Tongue (tissue), 2 donors: ENCODE measurements around the gene LSM3. TPM values are rescaled to one million over a fixed set of nuclear protein-coding genes. Genes with fewer than 3 reads are reported as not detected.
"Not testable (repeated sequence)": the region's sequence is repeated elsewhere in the genome, so short reads cannot be mapped to it uniquely, and the experiment has no call there.

ENCODE experiments used
- DNase-seq: peaks from one replicate; pipeline ENCODE4 v3.0.0-alpha.2; 2015
- total RNA-seq: library from RNA; depleted of rRNA; stranded (reverse); fragments of >200 nt; gene quantifications from one replicate; pipeline ENCODE4 v1.2.3, GENCODE V29; 2014

LSM3 gene
- total RNA-seq, 1 donor from 2014 or later: 9.4 TPM

DNA sequence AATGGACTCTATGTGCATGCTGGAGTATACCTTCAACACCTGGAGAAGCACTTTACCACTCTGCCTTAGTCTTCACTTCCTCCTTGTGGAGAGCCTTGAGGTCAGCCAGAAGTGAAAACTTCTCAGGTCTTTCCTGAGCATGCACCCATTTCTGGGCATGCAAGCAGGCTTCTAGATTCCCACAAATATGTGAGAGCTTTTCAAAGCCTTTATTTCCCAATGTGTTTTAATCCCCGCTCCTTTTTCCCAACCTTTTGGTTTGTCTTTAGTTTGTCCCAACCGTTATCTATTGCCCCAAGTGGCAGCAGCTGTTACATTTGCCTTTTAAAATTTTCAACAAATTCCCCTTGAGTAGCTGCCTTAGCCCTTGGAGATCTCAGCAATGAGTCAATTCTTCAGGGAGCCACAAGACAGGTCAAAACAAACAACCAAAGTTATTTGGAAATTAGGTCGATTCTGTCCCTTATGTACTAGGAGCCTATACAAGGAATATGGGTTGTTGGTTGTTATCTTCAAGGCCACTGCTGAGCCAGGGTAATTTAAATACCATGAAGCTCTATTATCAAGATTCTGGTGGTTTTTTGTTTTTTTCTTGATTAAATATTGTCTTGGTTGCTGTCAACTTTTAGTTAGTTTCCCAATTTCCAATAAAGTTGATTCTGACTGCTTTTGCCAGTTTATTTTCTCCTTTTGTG, 44.4 kb downstream of the LSM3 start:
- DNase-seq: no peak

DNA sequence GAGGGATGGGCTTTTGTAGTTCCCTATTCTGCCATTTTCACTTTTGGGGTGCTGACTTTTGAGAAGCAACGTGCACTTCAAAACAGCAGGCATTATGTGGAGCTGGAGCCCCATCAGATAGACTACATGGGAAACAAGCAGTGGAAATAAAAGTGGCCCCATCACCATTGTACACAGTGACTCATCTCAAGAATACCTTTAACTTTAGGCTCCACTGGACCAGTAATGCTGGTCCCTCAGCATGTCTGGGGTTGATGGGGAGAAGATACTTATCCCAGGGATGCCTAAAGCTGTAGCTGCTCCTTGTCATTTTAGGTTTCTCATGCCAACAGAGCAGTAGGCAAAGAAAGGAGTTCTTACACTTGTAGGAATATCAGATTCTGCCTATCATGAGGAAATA, 45.0 kb downstream of the LSM3 start:
- DNase-seq: no peak

DNA sequence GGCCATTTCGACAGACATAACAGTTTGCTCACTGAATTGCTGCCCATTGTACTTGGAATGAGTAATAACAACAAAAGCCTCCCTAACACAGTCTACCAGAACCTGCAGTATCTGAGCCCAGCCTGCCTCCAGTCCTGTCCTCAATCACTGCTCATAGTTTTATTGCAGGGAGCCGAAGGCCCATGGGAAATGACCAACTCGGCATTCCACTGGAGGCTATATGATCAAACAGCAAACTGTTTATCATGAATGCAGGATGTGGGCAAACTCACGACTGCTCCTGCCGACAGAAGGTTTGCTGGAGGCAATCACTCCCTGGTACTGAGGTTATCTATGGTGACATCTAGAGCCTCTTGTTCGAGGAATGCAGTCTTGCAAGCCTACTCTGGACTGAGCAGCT, 46.3 kb downstream of the LSM3 start:
- no peak for DNase-seq

- DNase-seq: no peak
These were observed 46.8 kb downstream of the LSM3 start for GRCh38 chr3:14225421-14225820.

DNA sequence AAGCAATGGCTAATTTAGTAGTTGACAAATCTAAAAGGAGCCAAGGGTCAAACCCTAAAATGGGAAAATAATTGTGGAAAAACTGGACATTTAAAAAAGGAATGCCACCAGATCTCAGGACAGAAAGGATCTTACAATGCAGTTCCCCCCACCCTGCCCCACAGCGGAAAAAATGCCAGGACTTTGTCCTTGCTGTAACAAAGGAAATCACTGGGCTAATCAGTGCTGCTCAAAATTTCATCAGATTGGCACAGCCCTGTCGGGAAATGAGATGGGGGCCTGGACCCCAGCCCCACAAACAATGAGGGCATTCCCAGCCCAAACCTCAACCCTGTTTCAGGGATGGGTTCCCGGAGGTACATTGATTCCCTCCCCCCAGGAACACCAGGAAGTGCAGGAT, 47.7 kb downstream of the LSM3 start:
- DNase-seq: not testable (repeated sequence)

GRCh38 chr3:14227856-14228255, 49.2 kb downstream of the LSM3 start:
- DNase-seq: no peak

- no peak for DNase-seq
These were observed 50.3 kb downstream of the LSM3 start for GRCh38 chr3:14228681-14229470.

DNA sequence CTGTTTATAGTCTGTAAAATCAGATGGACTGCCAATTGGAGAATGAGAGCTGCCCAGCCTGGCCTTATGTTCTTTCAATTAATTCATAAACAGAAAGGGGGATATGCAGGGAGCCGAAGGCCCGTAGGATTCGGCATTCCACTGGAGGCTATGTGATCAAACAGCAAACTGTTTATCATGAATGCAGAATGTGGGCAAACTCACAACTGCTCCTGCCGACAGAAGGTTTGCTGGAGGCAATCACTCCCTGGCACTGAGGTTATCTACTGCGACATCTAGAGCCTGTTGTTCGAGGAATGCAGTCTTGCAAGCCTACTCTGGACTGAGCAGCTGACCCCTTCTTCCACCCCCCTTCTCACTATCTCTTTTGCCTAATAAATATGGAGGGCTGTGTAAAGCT, 51.1 kb downstream of the LSM3 start:
- DNase-seq: not testable (repeated sequence)

- DNase-seq: no peak
These were observed 52.1 kb downstream of the LSM3 start for GRCh38 chr3:14230729-14231128.

DNA sequence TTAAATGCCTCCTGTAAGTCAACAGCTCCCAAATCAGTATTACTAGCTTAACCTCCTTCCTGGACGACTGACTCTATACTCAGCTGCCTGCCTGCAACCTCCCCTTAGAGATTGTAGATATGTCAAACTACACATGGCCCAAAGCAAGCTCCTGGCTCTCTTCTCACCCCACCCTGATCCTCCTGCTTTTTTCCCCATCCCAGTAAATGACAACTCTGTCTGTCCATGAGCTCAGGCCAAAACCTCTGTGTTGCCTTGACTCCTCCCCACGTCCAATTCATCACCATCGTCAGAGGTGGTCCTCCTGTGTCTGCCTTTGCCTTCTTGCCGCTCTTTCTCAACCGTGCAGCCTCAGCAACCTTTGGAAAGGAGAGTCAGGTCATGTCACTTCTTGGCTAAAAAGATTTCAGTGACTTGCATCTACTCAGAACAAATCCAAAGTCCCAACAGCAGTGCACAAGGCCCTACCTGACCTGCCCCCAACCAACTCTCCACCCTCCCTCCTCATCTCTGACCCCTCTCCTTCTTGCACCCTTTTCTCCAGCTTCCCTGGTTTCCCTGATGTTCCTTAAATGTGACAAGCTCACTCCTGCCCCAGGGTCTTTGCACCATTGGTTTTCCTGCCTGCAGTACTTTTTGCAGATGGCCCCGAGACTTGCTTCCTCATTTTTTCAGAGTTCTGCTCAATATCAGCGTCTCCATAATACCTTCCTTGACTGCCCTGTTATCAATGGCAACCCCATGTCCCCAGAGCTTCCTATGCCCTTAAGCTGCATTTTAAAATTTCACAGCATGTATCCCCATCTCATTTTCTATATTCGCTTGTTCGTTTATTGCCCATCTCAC, 52.8 kb downstream of the LSM3 start:
- DNase-seq: no peak

DNA sequence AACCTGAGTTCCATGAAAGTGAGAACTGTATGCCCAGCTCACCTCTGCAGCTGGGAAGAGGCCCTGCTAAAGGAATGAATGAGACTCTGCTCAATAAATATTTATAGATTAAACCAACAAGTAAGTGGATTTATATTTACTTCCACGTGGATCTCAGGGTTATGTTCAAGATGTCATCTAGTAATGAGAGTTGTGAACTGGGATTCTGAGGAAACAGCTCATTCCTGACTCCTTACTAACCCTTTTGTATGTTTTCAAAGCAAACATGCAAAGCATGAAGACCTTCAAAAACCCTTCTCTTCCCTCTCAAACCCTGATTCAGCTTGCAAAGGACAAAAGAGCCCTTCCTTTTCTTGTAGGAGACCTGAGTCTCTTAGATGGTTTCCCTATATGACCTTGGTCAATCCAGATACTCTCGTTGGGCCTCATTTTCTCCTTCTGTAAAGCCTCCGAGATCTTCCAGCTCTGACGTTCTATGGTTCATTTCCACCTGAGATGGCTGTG, 53.4 kb downstream of the LSM3 start:
- DNase-seq: no peak

- DNase-seq: peak; percentile 14
These were observed 55.8 kb downstream of the LSM3 start for GRCh38 chr3:14234251-14235002.

GRCh38 chr3:14235003-14235911, 56.6 kb downstream of the LSM3 start:
- no peak for DNase-seq

GRCh38 chr3:14235912-14236295, 57.3 kb downstream of the LSM3 start:
- peak; percentile 89 for DNase-seq

DNA sequence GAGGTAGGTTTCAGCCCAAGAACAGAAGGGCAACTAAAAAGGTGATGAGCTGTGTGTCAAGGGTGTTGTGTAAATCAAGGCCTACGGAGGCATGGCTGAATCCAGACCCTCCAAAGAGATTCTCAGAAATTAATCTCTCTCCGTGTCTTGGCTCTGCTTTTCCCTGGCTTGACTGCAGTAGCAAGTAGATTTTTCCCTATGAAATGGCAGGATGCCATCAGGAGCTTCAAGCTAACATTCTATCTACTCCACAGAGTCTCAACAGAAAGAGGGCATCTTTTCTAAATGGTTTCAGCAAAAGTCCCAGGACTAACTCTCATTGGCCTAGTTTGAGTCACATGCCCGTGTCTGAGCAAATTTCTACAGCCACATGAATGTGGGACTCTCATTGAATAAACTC, 58.3 kb downstream of the LSM3 start:
- peak; percentile 30 for DNase-seq

- DNase-seq: no peak
These were observed 58.8 kb downstream of the LSM3 start for GRCh38 chr3:14237457-14237856.

- DNase-seq: no peak
These were observed 59.7 kb downstream of the LSM3 start for GRCh38 chr3:14238356-14238755.

- DNase-seq: no peak
These were observed 60.3 kb downstream of the LSM3 start for GRCh38 chr3:14238930-14239329.

- DNase-seq: no peak
These were observed 61.3 kb downstream of the LSM3 start for GRCh38 chr3:14239940-14240339.

DNA sequence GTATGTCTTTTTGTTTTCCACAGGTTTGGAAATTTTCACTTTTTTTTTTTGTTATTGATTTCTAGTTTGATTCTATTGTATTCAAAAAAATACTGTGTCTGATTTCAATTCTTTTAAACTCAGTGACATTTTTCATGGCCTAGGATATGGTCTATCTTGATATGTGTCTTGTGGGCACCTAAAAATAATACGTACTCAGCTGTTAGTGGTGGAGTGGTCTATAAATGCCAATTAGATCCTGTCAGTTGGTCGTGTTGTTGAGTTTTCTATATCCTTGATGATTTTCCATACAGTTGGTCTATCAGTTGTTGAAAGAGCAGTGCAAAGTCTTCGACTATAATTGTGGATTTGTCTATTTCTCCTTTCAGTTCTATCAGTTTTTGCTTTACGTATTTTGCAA, 61.7 kb downstream of the LSM3 start:
- no peak for DNase-seq

DNA sequence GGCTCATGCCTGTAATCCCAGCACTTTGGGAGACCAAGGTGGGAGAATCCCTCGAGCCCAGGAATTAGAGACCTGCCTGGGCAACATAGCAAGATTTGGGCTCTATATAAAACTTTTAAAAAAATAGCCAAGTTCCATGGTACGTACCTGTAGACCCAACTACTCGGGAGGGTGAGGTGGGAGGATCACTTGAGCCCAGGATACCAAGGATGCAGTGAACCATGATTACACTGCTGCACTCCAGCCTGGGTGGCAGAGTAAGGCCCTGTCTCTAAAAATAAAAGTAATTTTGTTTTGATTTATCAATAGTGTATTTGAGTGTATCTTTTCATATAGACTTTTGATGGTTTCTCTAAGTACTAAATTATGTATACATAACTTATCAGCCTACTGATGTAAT, 63.1 kb downstream of the LSM3 start:
- no peak for DNase-seq
